HepG2 (cell line): ENCODE results near the gene NT5DC2. TPM values are rescaled to one million over a fixed set of nuclear protein-coding genes. Genes with fewer than 3 reads are reported as not detected.

Experiments
- DR1 ChIP-seq: sonication (generic); formaldehyde crosslinking; IDR thresholded peaks from 2 replicates; pipeline ENCODE4 v1.8.0; 2021; ENCODE audit warnings: mild to moderate bottlenecking, missing genetic modification reagents, inconsistent platforms
- FOSL2 ChIP-seq: sonication (generic); formaldehyde crosslinking; IDR thresholded peaks from 2 replicates; pipeline ENCODE4 v1.4.0; 2020; ENCODE audit warnings: missing genetic modification reagents
- MIER2 ChIP-seq: IDR thresholded peaks from 2 replicates; pipeline ENCODE4 v1.6.1; 2016; ENCODE audit warnings: missing biosample characterization, missing genetic modification reagents
- SAP130 ChIP-seq: IDR thresholded peaks from 2 replicates; pipeline ENCODE4 v1.6.1; 2016; ENCODE audit warnings: low read depth
- SMAD1 ChIP-seq: sonication (generic); formaldehyde crosslinking; IDR thresholded peaks from 2 replicates; pipeline ENCODE4 v1.4.0; 2020; ENCODE audit warnings: missing genetic modification reagents, low read depth, mild to moderate bottlenecking, borderline replicate concordance
- SRSF1 ChIP-seq: fragments of 200-400 bp; formaldehyde crosslinking; optimal IDR thresholded peaks from 2 replicates; pipeline ENCODE3; 2017; ENCODE audit warnings: mild to moderate bottlenecking, low read depth, low read length, moderate library complexity
- TCF7L2 ChIP-seq: IDR thresholded peaks from 2 replicates; pipeline ENCODE4 v1.6.1; 2011; ENCODE audit warnings: mild to moderate bottlenecking, low read depth, low read length, moderate library complexity
- ZFX ChIP-seq: sonication (generic); formaldehyde crosslinking; IDR thresholded peaks from 2 replicates; pipeline ENCODE4 v1.4.0; 2020; ENCODE audit warnings: mild to moderate bottlenecking, low read depth, missing genetic modification reagents, moderate library complexity
- ZNF10 ChIP-seq: sonication (generic); formaldehyde crosslinking; IDR thresholded peaks from 2 replicates; pipeline ENCODE4 v1.4.0; 2020; ENCODE audit warnings: mild to moderate bottlenecking, low read depth, missing genetic modification reagents, borderline replicate concordance
- ZNF431 ChIP-seq: sonication (generic); formaldehyde crosslinking; IDR thresholded peaks from 2 replicates; pipeline ENCODE4 v1.9.0; 2022; ENCODE audit warnings: missing genetic modification reagents, low read depth, mild to moderate bottlenecking, borderline replicate concordance
- ZNF441 ChIP-seq: sonication (generic); formaldehyde crosslinking; IDR thresholded peaks from 2 replicates; pipeline ENCODE4 v1.7.0; 2021; ENCODE audit warnings: missing genetic modification reagents, borderline replicate concordance
- ZNF792 ChIP-seq: IDR thresholded peaks from 2 replicates; pipeline ENCODE4 v1.6.1; 2016
- ZSCAN22 ChIP-seq: sonication (generic); formaldehyde crosslinking; IDR thresholded peaks from 2 replicates; pipeline ENCODE4 v1.4.0; 2020; ENCODE audit warnings: mild to moderate bottlenecking, missing genetic modification reagents
- polyA plus RNA-seq, 8 experiments: library from polyadenylated mRNA; depleted of rRNA in 3 of 8; stranded (reverse) in 7 of 8; unstranded in 1 of 8; fragments of >200 nt; fragmentation: Illumina TruSeq in 4 of 8; extraction: Trizol in 4 of 8; gene quantifications; 2 replicates each; pipeline versions ENCODE4 v1.2.1 to v1.2.3, GENCODE V29; 2011 to 2016; ENCODE audit warnings: low read depth in 4 of 8, missing spikeins in 1 of 8, mixed read lengths in 1 of 8; ENCODE audit not compliant: insufficient read depth in 1 of 8
- total RNA-seq, 5 experiments: library from RNA; depleted of rRNA; stranded (reverse); fragments of >200 nt; fragmentation: Illumina TruSeq; extraction: Trizol; gene quantifications; 2 replicates each; pipeline ENCODE4 v1.2.3, GENCODE V29; 2016; ENCODE audit warnings: low read depth in 1 of 5
- TF ChIP-seq, protein P1 (sequence below): IDR thresholded peaks from 2 replicates; pipeline ENCODE4 v1.6.1; 2016; ENCODE audit warnings: missing compliant biosample characterization, missing genetic modification reagents, borderline replicate concordance
- TF ChIP-seq, protein P2 (sequence below): sonication (generic); formaldehyde crosslinking; IDR thresholded peaks from 2 replicates; pipeline ENCODE4 v1.4.0; 2020; ENCODE audit warnings: low read depth, mild to moderate bottlenecking, missing genetic modification reagents
- TF ChIP-seq, protein P3 (sequence below): sonication (generic); formaldehyde crosslinking; conservative IDR thresholded peaks from 2 replicates; pipeline ENCODE4 v1.4.0; 2020; ENCODE audit warnings: missing genetic modification reagents
- TF ChIP-seq, protein P4 (sequence below): sonication (generic); formaldehyde crosslinking; IDR thresholded peaks from 2 replicates; pipeline ENCODE4 v1.5.0; 2020; ENCODE audit warnings: missing genetic modification reagents
- TF ChIP-seq, protein P5 (sequence below): sonication (generic); formaldehyde crosslinking; IDR thresholded peaks from 2 replicates; pipeline ENCODE4 v1.9.0; 2021; ENCODE audit warnings: missing genetic modification reagents, borderline replicate concordance
- TF ChIP-seq, protein P6 (sequence below): sonication (generic); formaldehyde crosslinking; IDR thresholded peaks from 2 replicates; pipeline ENCODE4 v1.4.0; 2020; ENCODE audit warnings: missing genetic modification reagents

Gene NT5DC2
- total and polyA plus RNA-seq, 2 of the 13 experiments (the other 11 are each of a cell fraction or from before 2014, with no cell fraction given): 131 to 240 TPM

DNA sequence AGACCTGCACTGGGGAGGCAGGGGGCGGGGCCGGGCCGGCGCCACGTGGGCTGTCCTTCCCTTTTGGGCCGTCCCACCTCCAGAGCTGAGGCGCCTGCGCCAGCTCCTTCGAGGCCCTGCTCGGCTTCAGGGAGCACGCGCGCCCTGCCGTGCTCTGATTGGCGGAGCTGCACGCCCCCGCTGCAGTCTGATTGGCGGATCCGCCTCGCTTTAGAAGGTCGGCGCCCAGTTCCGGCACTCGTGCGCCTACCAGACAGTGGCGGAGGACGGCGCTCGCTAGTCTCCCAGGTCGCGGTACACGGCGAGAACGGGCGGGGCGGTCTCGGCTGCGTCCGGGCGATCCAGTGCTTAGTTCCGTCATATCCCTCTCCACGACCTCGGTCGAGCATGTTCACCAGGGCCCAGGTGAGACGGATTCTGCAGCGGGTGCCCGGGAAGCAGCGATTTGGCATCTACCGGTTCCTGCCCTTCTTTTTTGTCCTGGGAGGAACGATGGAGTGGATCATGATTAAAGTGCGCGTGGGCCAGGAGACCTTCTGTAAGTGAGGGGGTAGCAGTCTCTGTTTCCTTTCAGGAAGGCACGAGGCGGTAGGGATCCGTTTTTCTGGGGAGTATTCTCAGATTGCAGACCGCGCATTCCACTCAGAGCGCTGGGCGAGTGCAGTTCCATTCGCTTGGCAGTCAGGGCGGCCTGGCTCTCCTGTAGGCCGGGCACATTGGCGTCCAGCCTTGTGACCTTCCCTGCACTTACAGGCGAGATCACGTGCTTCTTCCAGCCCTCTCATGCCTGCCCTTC, 2.9 kb upstream of the NT5DC2 start, which contains the start of gene UQCC5 (continued):
- TF ChIP-seq, protein P1, sequence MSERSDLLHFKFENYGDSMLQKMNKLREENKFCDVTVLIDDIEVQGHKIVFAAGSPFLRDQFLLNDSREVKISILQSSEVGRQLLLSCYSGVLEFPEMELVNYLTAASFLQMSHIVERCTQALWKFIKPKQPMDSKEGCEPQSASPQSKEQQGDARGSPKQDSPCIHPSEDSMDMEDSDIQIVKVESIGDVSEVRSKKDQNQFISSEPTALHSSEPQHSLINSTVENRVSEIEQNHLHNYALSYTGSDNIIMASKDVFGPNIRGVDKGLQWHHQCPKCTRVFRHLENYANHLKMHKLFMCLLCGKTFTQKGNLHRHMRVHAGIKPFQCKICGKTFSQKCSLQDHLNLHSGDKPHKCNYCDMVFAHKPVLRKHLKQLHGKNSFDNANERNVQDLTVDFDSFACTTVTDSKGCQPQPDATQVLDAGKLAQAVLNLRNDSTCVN: peak; percentile 61; the same call in 1 of the 2 replicates
- TF ChIP-seq SMAD1 (CRISPR knock-in tag) (peak; percentile 89), ZNF792 (CRISPR knock-in tag) (peak; percentile 92), ZNF441 (0 out of 2 replicates have a peak, but pooled peaks have one; percentile 73), ZNF10 (no peak), MIER2 (CRISPR knock-in tag) (peak; percentile 58; the same call in 1 of the 2 replicates), ZNF431 (CRISPR knock-in tag) (no peak; the same call in 1 of the 2 replicates), TCF7L2 (no peak), SAP130 (CRISPR knock-in tag) (peak; percentile 95), DR1 (CRISPR knock-in tag) (peak; percentile 96), ZSCAN22 (CRISPR knock-in tag) (no peak), ZFX (CRISPR knock-in tag) (peak; percentile 89), SRSF1 (peak; percentile 88), FOSL2 (peak; percentile 42)
- TF ChIP-seq, protein P2, sequence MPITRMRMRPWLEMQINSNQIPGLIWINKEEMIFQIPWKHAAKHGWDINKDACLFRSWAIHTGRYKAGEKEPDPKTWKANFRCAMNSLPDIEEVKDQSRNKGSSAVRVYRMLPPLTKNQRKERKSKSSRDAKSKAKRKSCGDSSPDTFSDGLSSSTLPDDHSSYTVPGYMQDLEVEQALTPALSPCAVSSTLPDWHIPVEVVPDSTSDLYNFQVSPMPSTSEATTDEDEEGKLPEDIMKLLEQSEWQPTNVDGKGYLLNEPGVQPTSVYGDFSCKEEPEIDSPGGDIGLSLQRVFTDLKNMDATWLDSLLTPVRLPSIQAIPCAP (CRISPR knock-in tag): no peak
- TF ChIP-seq, protein P3, sequence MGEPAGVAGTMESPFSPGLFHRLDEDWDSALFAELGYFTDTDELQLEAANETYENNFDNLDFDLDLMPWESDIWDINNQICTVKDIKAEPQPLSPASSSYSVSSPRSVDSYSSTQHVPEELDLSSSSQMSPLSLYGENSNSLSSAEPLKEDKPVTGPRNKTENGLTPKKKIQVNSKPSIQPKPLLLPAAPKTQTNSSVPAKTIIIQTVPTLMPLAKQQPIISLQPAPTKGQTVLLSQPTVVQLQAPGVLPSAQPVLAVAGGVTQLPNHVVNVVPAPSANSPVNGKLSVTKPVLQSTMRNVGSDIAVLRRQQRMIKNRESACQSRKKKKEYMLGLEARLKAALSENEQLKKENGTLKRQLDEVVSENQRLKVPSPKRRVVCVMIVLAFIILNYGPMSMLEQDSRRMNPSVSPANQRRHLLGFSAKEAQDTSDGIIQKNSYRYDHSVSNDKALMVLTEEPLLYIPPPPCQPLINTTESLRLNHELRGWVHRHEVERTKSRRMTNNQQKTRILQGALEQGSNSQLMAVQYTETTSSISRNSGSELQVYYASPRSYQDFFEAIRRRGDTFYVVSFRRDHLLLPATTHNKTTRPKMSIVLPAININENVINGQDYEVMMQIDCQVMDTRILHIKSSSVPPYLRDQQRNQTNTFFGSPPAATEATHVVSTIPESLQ (CRISPR knock-in tag): no peak
- TF ChIP-seq, protein P4, sequence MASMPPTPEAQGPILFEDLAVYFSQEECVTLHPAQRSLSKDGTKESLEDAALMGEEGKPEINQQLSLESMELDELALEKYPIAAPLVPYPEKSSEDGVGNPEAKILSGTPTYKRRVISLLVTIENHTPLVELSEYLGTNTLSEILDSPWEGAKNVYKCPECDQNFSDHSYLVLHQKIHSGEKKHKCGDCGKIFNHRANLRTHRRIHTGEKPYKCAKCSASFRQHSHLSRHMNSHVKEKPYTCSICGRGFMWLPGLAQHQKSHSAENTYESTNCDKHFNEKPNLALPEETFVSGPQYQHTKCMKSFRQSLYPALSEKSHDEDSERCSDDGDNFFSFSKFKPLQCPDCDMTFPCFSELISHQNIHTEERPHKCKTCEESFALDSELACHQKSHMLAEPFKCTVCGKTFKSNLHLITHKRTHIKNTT: no peak
- TF ChIP-seq, protein P5, sequence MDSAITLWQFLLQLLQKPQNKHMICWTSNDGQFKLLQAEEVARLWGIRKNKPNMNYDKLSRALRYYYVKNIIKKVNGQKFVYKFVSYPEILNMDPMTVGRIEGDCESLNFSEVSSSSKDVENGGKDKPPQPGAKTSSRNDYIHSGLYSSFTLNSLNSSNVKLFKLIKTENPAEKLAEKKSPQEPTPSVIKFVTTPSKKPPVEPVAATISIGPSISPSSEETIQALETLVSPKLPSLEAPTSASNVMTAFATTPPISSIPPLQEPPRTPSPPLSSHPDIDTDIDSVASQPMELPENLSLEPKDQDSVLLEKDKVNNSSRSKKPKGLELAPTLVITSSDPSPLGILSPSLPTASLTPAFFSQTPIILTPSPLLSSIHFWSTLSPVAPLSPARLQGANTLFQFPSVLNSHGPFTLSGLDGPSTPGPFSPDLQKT (CRISPR knock-in tag): 0 out of 2 replicates have a peak, but pooled peaks have one; percentile 39
- TF ChIP-seq, protein P6, sequence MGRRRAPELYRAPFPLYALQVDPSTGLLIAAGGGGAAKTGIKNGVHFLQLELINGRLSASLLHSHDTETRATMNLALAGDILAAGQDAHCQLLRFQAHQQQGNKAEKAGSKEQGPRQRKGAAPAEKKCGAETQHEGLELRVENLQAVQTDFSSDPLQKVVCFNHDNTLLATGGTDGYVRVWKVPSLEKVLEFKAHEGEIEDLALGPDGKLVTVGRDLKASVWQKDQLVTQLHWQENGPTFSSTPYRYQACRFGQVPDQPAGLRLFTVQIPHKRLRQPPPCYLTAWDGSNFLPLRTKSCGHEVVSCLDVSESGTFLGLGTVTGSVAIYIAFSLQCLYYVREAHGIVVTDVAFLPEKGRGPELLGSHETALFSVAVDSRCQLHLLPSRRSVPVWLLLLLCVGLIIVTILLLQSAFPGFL: peak; percentile 66; the same call in 1 of the 2 replicates
